GM10248 (cell line): Measurements from ENCODE around the gene VCP.

Experiments used
- CTCF ChIA-PET: fragments of 300-600 bp; sonication (Branson Sonifier 250); formaldehyde crosslinking; extraction: SDS; loops from one replicate; lab custom pipeline; 2021; ENCODE audit warnings: antibody characterized with exemption; lab: Yijun Ruan, JAX
- POLR2A ChIA-PET: fragments of 350-650 bp; sonication (Branson Sonifier 250); formaldehyde crosslinking; extraction: SDS; loops from one replicate; lab custom pipeline; 2020; ENCODE audit warnings: antibody characterized with exemption; lab: Yijun Ruan, JAX
- DNase-seq: peaks from one replicate; pipeline ENCODE4 v3.0.0; 2012; ENCODE audit errors: extremely low spot score
- CTCF ChIP-seq: IDR thresholded peaks from 2 replicates; pipeline ENCODE4 v1.5.1; 2012; ENCODE audit warnings: mild to moderate bottlenecking, low read depth; ENCODE audit errors: extremely low read depth, missing control alignments, control extremely low read depth

VCP gene

GRCh38 chr9:35073279-35073612 lies 821 bp upstream of the VCP start:
- ChIA-PET CTCF (interaction anchor here (13.4 kb wide), 1 partner anchor 21 kb away, joined by 177 read pairs; the partner anchor contains the start of gene PIGO), POLR2A (interaction anchor here (1.1 to 2.1 kb wide), 2 partner anchors 22 to 24 kb away, joined by 3 to 6 read pairs; no protein-coding TSS in a partner anchor)
- TF ChIP-seq CTCF: no peak
- DNase-seq: no peak

- peak; percentile 85 for DNase-seq
- CTCF ChIA-PET: interaction anchor here (0.6 to 13.4 kb wide), 16 partner anchors 8 to 172 kb away, joined by 3 to 177 read pairs (median 4); partner anchors contain the start of genes ATOSB, DNAJB5, FANCG and PIGO
Measured at GRCh38 chr9:35071814-35072460, 488 bp downstream of the VCP start.

GRCh38 chr9:35070823-35071813 lies 1.3 kb downstream of the VCP start:
- ChIA-PET CTCF (interaction anchor here (0.6 to 13.4 kb wide), 18 partner anchors 8 to 171 kb away, joined by 3 to 177 read pairs (median 4); partner anchors contain the start of genes ATOSB, DNAJB5, FANCG and PIGO), POLR2A (interaction anchor here (0.7 to 2.1 kb wide), 10 partner anchors 8 to 84 kb away, joined by 3 to 10 read pairs (median 4); partner anchors contain the start of gene STOML2)
- DNase-seq: no peak

More at GRCh38 chr9:35071814-35072460, 488 bp downstream of the VCP start:
- POLR2A ChIA-PET: interaction anchor here (0.5 to 2.1 kb wide), 10 partner anchors 9 to 710 kb away, joined by 3 to 10 read pairs (median 4); partner anchors contain the start of gene STOML2
- peak; percentile 41 for TF ChIP-seq CTCF

GRCh38 chr9:35069020-35069419 lies 3.4 kb downstream of the VCP start:
- TF ChIP-seq CTCF: no peak
- ChIA-PET POLR2A (interaction anchor here (0.6 to 0.9 kb wide), 3 partner anchors 9 to 22 kb away, joined by 3 read pairs; partner anchors contain the start of gene FANCG), CTCF (interaction anchor here (1.3 to 2.1 kb wide), 4 partner anchors 18 to 535 kb away, joined by 3 to 6 read pairs (median 4); partner anchors contain the start of gene PIGO)
- no peak for DNase-seq

More at GRCh38 chr9:35070823-35071813, 1.3 kb downstream of the VCP start:
- TF ChIP-seq CTCF: no peak

GRCh38 chr9:35067056-35067455 lies 5.4 kb downstream of the VCP start:
- TF ChIP-seq CTCF: no peak
- POLR2A ChIA-PET: interaction anchor here (1.1 kb wide), 1 partner anchor 13 kb away, joined by 4 read pairs; the partner anchor contains the start of gene FANCG
- no peak for DNase-seq
- CTCF ChIA-PET: interaction anchor here (0.6 to 9.8 kb wide), 4 partner anchors 16 to 167 kb away, joined by 3 to 72 read pairs (median 5); partner anchors contain the start of gene PIGO
